Neutrophil (primary cell): ENCODE results near the gene ALOX12B.

Source experiments
- H3K27ac ChIP-seq: fragments of 200-600 bp; sonication (generic); 2 replicates; pipeline ENCODE4 v1.5.1; 2016; ENCODE audit warnings: mild to moderate bottlenecking, moderate library complexity
- H3K27me3 ChIP-seq: fragments of 200-600 bp; sonication (generic); 2 replicates; pipeline ENCODE4 v1.6.0; 2016; ENCODE audit warnings: mild to moderate bottlenecking
- H3K36me3 ChIP-seq: fragments of 200-600 bp; sonication (generic); 2 replicates; pipeline ENCODE4 v1.5.1; 2017
- H3K4me1 ChIP-seq, 2 experiments: fragments of 200-600 bp in 1 of 2; sonication (generic) in 1 of 2; 1 replicate in 1 of 2; 2 replicates in 1 of 2; pipeline versions ENCODE4 v1.5.1 to v1.6.1; 2013 to 2016; ENCODE audit warnings: low read depth in 1 of 2, low read length in 1 of 2, mild to moderate bottlenecking in 1 of 2, moderate library complexity in 1 of 2; ENCODE audit not compliant: control insufficient read depth in 1 of 2, insufficient read depth in 1 of 2
- H3K4me3 ChIP-seq, 2 experiments: fragments of 200-600 bp in 1 of 2; sonication (generic) in 1 of 2; 1 replicate in 1 of 2; 2 replicates in 1 of 2; pipeline ENCODE4 v1.5.1; 2013 to 2016; ENCODE audit warnings: low read depth in 1 of 2, low read length in 1 of 2, mild to moderate bottlenecking in 1 of 2, moderate library complexity in 1 of 2
- H3K9me3 ChIP-seq: fragments of 200-600 bp; sonication (generic); 2 replicates; pipeline ENCODE4 v1.5.1; 2016
- TF ChIP-seq, protein P1 (sequence below): fragments of 200-600 bp; sonication (generic); IDR thresholded peaks from 2 replicates; pipeline ENCODE4 v1.5.1; 2016; ENCODE audit warnings: antibody characterized with exemption

Gene ALOX12B

DNA sequence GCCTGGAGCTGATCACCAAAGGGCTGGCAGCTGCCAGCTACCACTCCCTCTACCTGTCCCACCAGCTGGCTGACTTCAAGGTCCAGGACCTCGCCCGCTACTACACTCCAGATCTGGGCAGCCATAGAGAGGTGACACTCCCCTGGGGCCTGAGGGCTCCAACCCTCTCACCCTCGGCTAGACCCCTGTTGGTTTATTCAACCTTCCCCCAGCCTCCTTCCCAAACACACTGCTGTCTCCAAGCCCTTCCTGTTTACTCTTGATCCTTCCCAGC, 18.0 kb downstream of the ALOX12B start:
- Histone ChIP-seq H3K27me3 (peaks cover 78% of the 10 kb centered on the region), H3K9me3 (no peaks in the 10 kb centered on the region), H3K4me3 (no peak overlapping the region), H3K36me3 (no peaks in the 10 kb centered on the region), H3K4me1 (peaks cover 8 to 27% of the 10 kb centered on the region in 2 experiments), H3K27ac (peak overlapping the region; percentile 36)
- TF ChIP-seq, protein P1, sequence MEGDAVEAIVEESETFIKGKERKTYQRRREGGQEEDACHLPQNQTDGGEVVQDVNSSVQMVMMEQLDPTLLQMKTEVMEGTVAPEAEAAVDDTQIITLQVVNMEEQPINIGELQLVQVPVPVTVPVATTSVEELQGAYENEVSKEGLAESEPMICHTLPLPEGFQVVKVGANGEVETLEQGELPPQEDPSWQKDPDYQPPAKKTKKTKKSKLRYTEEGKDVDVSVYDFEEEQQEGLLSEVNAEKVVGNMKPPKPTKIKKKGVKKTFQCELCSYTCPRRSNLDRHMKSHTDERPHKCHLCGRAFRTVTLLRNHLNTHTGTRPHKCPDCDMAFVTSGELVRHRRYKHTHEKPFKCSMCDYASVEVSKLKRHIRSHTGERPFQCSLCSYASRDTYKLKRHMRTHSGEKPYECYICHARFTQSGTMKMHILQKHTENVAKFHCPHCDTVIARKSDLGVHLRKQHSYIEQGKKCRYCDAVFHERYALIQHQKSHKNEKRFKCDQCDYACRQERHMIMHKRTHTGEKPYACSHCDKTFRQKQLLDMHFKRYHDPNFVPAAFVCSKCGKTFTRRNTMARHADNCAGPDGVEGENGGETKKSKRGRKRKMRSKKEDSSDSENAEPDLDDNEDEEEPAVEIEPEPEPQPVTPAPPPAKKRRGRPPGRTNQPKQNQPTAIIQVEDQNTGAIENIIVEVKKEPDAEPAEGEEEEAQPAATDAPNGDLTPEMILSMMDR = no peak

DNA sequence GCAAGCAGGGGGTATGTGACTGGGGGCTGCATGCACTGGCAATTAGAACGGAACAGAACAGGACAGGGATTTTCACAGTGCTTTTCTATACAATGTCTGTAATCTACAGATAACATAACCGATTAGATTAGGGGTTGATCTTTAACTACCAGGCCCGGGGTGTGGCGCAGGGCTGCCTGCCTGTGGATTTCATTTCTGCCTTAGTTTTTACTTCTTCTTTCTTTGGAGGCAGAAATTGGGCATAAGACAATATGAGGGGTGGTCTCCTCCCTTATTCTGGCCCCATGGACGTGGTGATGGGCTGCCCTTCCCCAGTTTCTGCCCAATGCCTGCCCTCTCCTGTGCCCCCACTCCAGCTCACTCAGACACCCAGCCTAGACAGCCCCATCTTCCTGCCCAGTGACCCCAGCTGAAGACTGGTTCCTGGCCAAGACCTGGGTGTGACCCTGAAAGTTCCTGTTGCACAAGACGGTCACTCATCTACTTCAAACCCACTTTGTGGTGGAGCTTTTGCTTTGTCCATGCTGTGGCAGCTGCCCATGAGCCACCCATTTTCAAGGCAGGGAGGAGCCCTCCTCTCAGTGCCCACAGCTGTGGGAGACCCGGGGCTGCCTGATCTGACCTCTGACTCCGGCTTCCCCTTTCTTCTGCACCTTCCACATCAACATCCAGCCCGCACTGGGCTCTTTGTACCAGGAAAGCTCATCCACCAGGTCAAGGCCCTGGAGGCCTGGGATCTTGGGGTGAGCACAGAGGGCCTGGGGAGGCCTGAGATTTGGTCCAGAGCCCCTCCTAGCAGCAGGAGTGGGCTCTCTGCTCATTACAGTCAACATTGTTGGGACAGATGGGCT, 18.6 kb downstream of the ALOX12B start:
- Histone ChIP-seq H3K36me3 (no peaks in the 10 kb centered on the region), H3K4me1 (peaks cover 8 to 27% of the 10 kb centered on the region in 2 experiments), H3K27me3 (peaks cover 78% of the 10 kb centered on the region), H3K9me3 (no peaks in the 10 kb centered on the region), H3K4me3 (no peak overlapping the region), H3K27ac (peak overlapping the region; percentile 36)
- TF ChIP-seq, protein P1 = no peak

DNA sequence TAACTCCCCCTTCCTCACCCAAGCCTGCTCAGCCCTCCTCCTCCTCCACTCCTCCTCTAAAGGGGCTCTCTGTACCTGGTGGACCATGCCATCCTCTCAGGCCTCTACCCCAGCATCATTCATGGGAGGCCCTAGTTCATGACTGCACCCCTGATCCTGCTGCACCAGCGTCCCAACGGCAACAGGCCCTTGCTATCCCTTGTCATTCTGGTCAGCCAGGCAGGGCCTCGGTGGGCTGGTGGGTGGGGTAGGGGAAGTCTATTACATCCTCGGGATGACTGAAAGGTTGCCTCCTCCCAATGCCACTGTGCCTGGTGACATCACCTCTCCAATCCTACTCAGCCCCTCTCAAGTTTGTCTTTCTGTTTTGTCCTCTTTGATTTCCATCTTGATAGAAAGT, 19.7 kb downstream of the ALOX12B start:
- Histone ChIP-seq H3K27ac (no peak overlapping the region), H3K36me3 (no peaks in the 10 kb centered on the region), H3K4me1 (peaks cover 8 to 17% of the 10 kb centered on the region in 2 experiments), H3K9me3 (no peaks in the 10 kb centered on the region), H3K4me3 (no peak overlapping the region), H3K27me3 (peaks cover 78% of the 10 kb centered on the region)
- TF ChIP-seq, protein P1 = no peak

DNA sequence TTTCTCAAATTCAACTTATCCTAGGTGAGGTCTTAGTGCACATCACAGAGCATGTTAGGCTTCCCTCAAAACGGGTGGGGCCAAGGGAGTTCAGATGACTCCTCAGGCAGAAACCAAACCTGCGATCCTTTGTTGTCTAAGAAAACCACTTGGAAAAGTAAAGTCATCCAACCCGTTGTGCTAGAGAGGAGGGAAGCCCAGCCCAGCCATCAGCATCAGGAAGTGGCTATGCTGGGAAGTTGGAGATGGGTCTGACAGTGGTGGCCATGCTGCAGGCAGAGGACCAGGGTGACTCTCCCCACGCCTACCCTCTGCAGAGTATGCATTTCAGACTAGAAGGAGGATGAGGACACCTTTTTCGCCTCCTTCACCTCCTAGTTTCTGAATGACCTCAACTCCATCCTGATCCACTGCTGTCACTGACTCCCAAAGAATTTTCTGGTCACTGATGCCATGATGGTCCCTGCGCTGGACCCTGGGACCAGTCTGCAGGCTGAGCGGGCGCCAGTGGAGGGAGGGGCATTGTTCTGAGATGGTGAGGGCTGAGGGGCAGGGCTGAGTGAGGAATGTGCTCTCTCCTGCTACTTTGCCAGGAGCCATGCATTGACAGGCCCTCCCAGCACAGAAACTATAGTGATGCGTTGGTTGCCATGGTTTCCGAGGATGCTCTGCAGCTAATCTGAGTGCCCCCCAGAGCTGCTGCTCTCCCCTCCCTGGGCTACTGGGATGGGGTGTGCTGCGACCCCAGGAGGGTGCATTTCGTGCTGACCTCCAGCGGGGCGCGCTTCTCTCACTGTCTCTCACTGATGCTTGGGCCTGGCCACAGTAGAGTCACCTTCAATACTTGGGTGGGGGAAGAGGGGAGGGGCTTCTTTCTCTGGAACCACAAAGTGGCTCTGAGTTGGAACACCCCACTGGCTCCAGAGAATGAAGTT, 20.4 kb downstream of the ALOX12B start:
- H3K27ac ChIP-seq = no peak overlapping the region
- peaks cover 8 to 16% of the 10 kb centered on the region in 2 experiments for H3K4me1 ChIP-seq
- no peaks in the 10 kb centered on the region for H3K36me3 ChIP-seq
- no peak overlapping the region for H3K4me3 ChIP-seq
- no peaks in the 10 kb centered on the region for H3K9me3 ChIP-seq
- TF ChIP-seq, protein P1 = no peak
- peaks cover 78% of the 10 kb centered on the region for H3K27me3 ChIP-seq

DNA sequence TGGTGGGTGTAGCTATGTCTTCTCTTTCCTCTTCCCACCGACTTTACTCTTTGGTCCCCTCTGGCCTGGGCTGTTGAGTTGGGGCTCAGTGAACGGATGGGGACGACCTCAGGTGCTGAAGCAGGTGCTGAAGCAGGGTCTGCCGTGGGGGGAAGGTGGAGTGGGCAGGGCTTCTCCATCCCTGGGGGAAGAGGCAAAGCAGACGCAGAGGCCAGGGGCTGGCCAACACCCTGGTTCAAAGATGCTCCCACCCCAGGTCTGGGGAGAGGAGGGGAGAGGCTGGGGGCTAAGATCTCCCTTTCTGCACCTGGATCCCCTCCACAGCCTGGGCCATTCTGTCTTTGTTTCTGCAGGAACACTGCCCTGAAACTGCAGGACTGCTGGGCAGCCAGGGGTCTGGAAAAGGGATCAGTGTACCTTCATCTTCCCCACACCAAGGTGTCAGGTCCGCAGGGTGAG, 22.9 kb downstream of the ALOX12B start:
- H3K36me3 ChIP-seq = no peaks in the 10 kb centered on the region
- H3K27me3 ChIP-seq = peaks cover 83% of the 10 kb centered on the region
- H3K4me1 ChIP-seq = peaks cover 8 to 12% of the 10 kb centered on the region in 2 experiments
- no peaks in the 10 kb centered on the region for H3K9me3 ChIP-seq
- H3K4me3 ChIP-seq = no peak overlapping the region
- no peak overlapping the region for H3K27ac ChIP-seq
- TF ChIP-seq, protein P1 = no peak
